K562 (cell line): ENCODE results near the gene NR3C1. TPM values are rescaled to one million over a fixed set of nuclear protein-coding genes. Genes with fewer than 3 reads are reported as not detected.

Experiments used
- ETV1 ChIP-seq: fragments of 450-650 bp; conservative IDR thresholded peaks from 2 replicates; pipeline ENCODE4 v1.6.1; 2016; ENCODE audit warnings: missing genetic modification characterization, control low read depth, low read depth, missing compliant biosample characterization
- GABPA ChIP-seq: fragments of 200-800 bp; sonication (Bioruptor generic); conservative IDR thresholded peaks from 2 replicates; pipeline ENCODE4 v1.6.1; 2016; ENCODE audit warnings: low read depth, missing genetic modification characterization, missing compliant biosample characterization
- MCM5 ChIP-seq: fragments of 450-650 bp; IDR thresholded peaks from 2 replicates; pipeline ENCODE4 v1.6.1; 2016; ENCODE audit warnings: low read depth
- ZKSCAN8 ChIP-seq: fragments of 200-800 bp; sonication (Bioruptor generic); IDR thresholded peaks from 2 replicates; pipeline ENCODE4 v1.6.1; 2016; ENCODE audit warnings: missing genetic modification characterization, missing compliant biosample characterization
- ZNF354B ChIP-seq: fragments of 250-450 bp; sonication (Bioruptor Pico); IDR thresholded peaks from 2 replicates; pipeline ENCODE4 v1.4.0; 2020
- ZNF551 ChIP-seq: fragments of 250-450 bp; sonication (Bioruptor Pico); IDR thresholded peaks from 2 replicates; pipeline ENCODE4 v1.5.0; 2021; ENCODE audit warnings: mild to moderate bottlenecking, moderate library complexity
- polyA plus RNA-seq, 8 experiments: library from polyadenylated mRNA; depleted of rRNA in 4 of 8; stranded (reverse) in 5 of 8; unstranded in 3 of 8; fragments of >200 nt; fragmentation: Nextera tagmentation in 2 of 8; fragmentation: Illumina TruSeq in 1 of 8; extraction: Ambion mirVana in 2 of 8; extraction: Trizol in 1 of 8; gene quantifications; 2 replicates each; pipeline versions ENCODE4 v1.2.1 to v1.2.3, GENCODE V29; 2011 to 2014; ENCODE audit warnings: inconsistent platforms in 1 of 8, missing spikeins in 1 of 8
- total RNA-seq, 7 experiments: library from RNA; depleted of rRNA in 6 of 7; stranded (reverse); fragments of >200 nt in 6 of 7; fragmentation: Illumina TruSeq in 2 of 7; extraction: Trizol in 2 of 7; gene quantifications; 2 replicates each; pipeline versions ENCODE4 v1.2.1 to v1.2.3, GENCODE V29; 2011 to 2021; ENCODE audit warnings: low replicate concordance in 1 of 7
- TF ChIP-seq, protein P1 (sequence below): fragments of 450-650 bp; formaldehyde crosslinking; IDR thresholded peaks from 2 replicates; pipeline ENCODE4 v1.4.0; 2020; ENCODE audit warnings: mild to moderate bottlenecking, mixed read lengths
- TF ChIP-seq, protein P2 (sequence below): fragments of 250-450 bp; sonication (Bioruptor Pico); IDR thresholded peaks from 2 replicates; pipeline ENCODE4 v1.4.0; 2020
- TF ChIP-seq, protein P3 (sequence below): fragments of 250-450 bp; sonication (Bioruptor Pico); IDR thresholded peaks from 2 replicates; pipeline ENCODE4 v1.8.0; 2021; ENCODE audit warnings: moderate library complexity, mild to moderate bottlenecking, inconsistent platforms
- TF ChIP-seq, protein P4 (sequence below): fragments of 250-450 bp; sonication (Bioruptor Pico); IDR thresholded peaks from 2 replicates; pipeline ENCODE4 v1.5.0; 2021
- TF ChIP-seq, protein P5 (sequence below): fragments of 250-450 bp; sonication (Bioruptor Pico); IDR thresholded peaks from 2 replicates; pipeline ENCODE4 v1.5.0; 2020; ENCODE audit warnings: mild to moderate bottlenecking, borderline replicate concordance
- TF ChIP-seq, protein P6 (sequence below): fragments of 450-650 bp; formaldehyde crosslinking; IDR thresholded peaks from 2 replicates; pipeline ENCODE4 v1.4.0; 2020; ENCODE audit warnings: mild to moderate bottlenecking

NR3C1 gene
- total and polyA plus RNA-seq, 9 of the 15 experiments (the other 6 are each of a cell fraction or from before 2014, with no cell fraction given), result 8.2 to 36.0 (median 15.0) TPM

DNA sequence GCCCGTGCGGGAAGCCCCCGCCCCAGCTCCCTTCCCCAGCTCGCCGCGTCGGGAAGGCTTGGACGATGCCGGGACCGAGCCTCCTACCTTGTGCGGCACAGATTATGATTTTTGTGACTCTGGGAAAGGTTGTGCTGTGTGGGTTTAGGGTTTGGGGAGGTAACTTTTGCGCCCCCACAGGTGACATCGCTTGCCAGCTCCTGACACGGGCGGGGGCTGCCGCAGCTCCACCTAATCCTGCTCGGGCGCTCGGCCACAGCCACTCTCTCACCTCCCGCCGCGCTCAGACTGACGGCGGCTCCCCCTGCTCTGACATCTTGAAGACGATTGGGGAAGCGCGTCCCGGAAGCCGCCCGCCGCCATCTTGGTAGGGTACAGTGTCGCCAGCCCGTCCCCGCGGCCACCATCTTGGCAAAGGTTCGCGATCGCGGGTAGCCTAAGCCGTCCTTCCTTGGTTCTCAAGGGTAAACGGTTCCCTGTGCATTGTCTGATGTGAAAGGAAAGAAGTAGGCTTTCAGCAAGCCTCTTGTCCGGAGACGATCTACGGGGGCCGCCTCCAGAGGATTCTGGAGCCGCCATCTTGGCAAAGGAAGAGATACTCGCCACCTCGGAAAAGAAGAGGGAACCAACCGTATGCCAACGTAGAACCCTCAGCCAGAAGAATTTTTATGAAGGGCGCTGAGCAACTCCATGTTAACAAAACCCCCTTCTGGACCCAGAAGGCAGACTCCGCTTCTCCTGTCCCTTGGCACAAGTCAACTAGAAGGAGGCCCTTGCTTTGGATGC is 1.8 kb upstream of the NR3C1 start (continued):
- TF ChIP-seq, protein P1, sequence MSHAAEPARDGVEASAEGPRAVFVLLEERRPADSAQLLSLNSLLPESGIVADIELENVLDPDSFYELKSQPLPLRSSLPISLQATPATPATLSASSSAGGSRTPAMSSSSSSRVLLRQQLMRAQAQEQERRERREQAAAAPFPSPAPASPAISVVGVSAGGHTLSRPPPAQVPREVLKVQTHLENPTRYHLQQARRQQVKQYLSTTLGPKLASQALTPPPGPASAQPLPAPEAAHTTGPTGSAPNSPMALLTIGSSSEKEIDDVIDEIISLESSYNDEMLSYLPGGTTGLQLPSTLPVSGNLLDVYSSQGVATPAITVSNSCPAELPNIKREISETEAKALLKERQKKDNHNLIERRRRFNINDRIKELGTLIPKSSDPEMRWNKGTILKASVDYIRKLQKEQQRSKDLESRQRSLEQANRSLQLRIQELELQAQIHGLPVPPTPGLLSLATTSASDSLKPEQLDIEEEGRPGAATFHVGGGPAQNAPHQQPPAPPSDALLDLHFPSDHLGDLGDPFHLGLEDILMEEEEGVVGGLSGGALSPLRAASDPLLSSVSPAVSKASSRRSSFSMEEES (CRISPR knock-in tag), result no peak
- TF ChIP-seq ZNF354B (no peak), MCM5 (no peak), ZKSCAN8 (CRISPR knock-in tag) (peak; percentile 71; the same call in 1 of the 2 replicates), ZNF551 (CRISPR knock-in tag) (no peak), GABPA (tag) (peak; percentile 95), ETV1 (peak; percentile 87)
- TF ChIP-seq, protein P2, sequence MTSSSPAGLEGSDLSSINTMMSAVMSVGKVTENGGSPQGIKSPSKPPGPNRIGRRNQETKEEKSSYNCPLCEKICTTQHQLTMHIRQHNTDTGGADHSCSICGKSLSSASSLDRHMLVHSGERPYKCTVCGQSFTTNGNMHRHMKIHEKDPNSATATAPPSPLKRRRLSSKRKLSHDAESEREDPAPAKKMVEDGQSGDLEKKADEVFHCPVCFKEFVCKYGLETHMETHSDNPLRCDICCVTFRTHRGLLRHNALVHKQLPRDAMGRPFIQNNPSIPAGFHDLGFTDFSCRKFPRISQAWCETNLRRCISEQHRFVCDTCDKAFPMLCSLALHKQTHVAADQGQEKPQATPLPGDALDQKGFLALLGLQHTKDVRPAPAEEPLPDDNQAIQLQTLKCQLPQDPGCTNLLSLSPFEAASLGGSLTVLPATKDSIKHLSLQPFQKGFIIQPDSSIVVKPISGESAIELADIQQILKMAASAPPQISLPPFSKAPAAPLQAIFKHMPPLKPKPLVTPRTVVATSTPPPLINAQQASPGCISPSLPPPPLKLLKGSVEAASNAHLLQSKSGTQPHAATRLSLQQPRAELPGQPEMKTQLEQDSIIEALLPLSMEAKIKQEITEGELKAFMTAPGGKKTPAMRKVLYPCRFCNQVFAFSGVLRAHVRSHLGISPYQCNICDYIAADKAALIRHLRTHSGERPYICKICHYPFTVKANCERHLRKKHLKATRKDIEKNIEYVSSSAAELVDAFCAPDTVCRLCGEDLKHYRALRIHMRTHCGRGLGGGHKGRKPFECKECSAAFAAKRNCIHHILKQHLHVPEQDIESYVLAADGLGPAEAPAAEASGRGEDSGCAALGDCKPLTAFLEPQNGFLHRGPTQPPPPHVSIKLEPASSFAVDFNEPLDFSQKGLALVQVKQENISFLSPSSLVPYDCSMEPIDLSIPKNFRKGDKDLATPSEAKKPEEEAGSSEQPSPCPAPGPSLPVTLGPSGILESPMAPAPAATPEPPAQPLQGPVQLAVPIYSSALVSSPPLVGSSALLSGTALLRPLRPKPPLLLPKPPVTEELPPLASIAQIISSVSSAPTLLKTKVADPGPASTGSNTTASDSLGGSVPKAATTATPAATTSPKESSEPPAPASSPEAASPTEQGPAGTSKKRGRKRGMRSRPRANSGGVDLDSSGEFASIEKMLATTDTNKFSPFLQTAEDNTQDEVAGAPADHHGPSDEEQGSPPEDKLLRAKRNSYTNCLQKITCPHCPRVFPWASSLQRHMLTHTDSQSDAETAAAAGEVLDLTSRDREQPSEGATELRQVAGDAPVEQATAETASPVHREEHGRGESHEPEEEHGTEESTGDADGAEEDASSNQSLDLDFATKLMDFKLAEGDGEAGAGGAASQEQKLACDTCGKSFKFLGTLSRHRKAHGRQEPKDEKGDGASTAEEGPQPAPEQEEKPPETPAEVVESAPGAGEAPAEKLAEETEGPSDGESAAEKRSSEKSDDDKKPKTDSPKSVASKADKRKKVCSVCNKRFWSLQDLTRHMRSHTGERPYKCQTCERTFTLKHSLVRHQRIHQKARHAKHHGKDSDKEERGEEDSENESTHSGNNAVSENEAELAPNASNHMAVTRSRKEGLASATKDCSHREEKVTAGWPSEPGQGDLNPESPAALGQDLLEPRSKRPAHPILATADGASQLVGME (CRISPR knock-in tag), result peak; percentile 33; the same call in 1 of the 2 replicates
- TF ChIP-seq, protein P3, sequence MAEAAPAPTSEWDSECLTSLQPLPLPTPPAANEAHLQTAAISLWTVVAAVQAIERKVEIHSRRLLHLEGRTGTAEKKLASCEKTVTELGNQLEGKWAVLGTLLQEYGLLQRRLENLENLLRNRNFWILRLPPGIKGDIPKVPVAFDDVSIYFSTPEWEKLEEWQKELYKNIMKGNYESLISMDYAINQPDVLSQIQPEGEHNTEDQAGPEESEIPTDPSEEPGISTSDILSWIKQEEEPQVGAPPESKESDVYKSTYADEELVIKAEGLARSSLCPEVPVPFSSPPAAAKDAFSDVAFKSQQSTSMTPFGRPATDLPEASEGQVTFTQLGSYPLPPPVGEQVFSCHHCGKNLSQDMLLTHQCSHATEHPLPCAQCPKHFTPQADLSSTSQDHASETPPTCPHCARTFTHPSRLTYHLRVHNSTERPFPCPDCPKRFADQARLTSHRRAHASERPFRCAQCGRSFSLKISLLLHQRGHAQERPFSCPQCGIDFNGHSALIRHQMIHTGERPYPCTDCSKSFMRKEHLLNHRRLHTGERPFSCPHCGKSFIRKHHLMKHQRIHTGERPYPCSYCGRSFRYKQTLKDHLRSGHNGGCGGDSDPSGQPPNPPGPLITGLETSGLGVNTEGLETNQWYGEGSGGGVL (CRISPR knock-in tag), result no peak
- TF ChIP-seq, protein P4, sequence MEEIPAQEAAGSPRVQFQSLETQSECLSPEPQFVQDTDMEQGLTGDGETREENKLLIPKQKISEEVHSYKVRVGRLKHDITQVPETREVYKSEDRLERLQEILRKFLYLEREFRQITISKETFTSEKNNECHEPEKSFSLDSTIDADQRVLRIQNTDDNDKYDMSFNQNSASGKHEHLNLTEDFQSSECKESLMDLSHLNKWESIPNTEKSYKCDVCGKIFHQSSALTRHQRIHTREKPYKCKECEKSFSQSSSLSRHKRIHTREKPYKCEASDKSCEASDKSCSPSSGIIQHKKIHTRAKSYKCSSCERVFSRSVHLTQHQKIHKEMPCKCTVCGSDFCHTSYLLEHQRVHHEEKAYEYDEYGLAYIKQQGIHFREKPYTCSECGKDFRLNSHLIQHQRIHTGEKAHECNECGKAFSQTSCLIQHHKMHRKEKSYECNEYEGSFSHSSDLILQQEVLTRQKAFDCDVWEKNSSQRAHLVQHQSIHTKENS (CRISPR knock-in tag), result no peak
- TF ChIP-seq, protein P5, sequence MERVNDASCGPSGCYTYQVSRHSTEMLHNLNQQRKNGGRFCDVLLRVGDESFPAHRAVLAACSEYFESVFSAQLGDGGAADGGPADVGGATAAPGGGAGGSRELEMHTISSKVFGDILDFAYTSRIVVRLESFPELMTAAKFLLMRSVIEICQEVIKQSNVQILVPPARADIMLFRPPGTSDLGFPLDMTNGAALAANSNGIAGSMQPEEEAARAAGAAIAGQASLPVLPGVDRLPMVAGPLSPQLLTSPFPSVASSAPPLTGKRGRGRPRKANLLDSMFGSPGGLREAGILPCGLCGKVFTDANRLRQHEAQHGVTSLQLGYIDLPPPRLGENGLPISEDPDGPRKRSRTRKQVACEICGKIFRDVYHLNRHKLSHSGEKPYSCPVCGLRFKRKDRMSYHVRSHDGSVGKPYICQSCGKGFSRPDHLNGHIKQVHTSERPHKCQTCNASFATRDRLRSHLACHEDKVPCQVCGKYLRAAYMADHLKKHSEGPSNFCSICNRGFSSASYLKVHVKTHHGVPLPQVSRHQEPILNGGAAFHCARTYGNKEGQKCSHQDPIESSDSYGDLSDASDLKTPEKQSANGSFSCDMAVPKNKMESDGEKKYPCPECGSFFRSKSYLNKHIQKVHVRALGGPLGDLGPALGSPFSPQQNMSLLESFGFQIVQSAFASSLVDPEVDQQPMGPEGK (CRISPR knock-in tag), result no peak
- TF ChIP-seq, protein P6, sequence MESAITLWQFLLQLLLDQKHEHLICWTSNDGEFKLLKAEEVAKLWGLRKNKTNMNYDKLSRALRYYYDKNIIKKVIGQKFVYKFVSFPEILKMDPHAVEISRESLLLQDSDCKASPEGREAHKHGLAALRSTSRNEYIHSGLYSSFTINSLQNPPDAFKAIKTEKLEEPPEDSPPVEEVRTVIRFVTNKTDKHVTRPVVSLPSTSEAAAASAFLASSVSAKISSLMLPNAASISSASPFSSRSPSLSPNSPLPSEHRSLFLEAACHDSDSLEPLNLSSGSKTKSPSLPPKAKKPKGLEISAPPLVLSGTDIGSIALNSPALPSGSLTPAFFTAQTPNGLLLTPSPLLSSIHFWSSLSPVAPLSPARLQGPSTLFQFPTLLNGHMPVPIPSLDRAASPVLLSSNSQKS (CRISPR knock-in tag), result no peak
